ENCODE measurements around the gene CTDP1. TPM values are rescaled to one million over a fixed set of nuclear protein-coding genes. Genes with fewer than 3 reads are reported as not detected.

The CTDP1 gene
- total RNA-seq, 1 donor from 2014 or later, result 22.8 TPM

- no peak for TF ChIP-seq CTCF (conservative IDR thresholded peaks at IDR 0.05)
- no peaks in the 10 kb centered on the region for H3K27me3 Mint-ChIP-seq (ENCODE audit: low read depth)
- H3K9me3 Mint-ChIP-seq, result no peaks in the 10 kb centered on the region
- no peaks in the 10 kb centered on the region for H3K4me1 Mint-ChIP-seq
- peaks cover 29% of the 10 kb centered on the region for H3K36me3 Mint-ChIP-seq (ENCODE audit: low read depth)
- peak overlapping the region; percentile 44 for H3K27ac Mint-ChIP-seq (ENCODE audit: unreplicated experiment)
- H3K4me3 Mint-ChIP-seq, result no peak overlapping the region
- DNase-seq (ENCODE audit: low read depth, low spot score), result no peak
Measured at GRCh38 chr18:79740521-79741361, 61.1 kb downstream of the CTDP1 start.

GRCh38 chr18:79741362-79741700 lies 61.7 kb downstream of the CTDP1 start:
- DNase-seq (ENCODE audit: low read depth, low spot score), result no peak
- Mint-ChIP-seq H3K4me3 (no peak overlapping the region), H3K9me3 (no peaks in the 10 kb centered on the region), H3K27me3 (ENCODE audit: low read depth) (no peaks in the 10 kb centered on the region), H3K4me1 (no peaks in the 10 kb centered on the region), H3K27ac (ENCODE audit: unreplicated experiment) (no peak overlapping the region), H3K36me3 (ENCODE audit: low read depth) (peaks cover 31% of the 10 kb centered on the region)
- no peak for TF ChIP-seq CTCF (conservative IDR thresholded peaks at IDR 0.05)

GRCh38 chr18:79742076-79742475 lies 62.5 kb downstream of the CTDP1 start:
- H3K9me3 Mint-ChIP-seq, result no peaks in the 10 kb centered on the region
- H3K27ac Mint-ChIP-seq (ENCODE audit: unreplicated experiment), result no peak overlapping the region
- no peak for DNase-seq (ENCODE audit: low read depth, low spot score)
- H3K4me1 Mint-ChIP-seq, result no peaks in the 10 kb centered on the region
- no peak overlapping the region for H3K4me3 Mint-ChIP-seq
- TF ChIP-seq CTCF (conservative IDR thresholded peaks at IDR 0.05), result no peak
- no peaks in the 10 kb centered on the region for H3K27me3 Mint-ChIP-seq (ENCODE audit: low read depth)
- peaks cover 31% of the 10 kb centered on the region for H3K36me3 Mint-ChIP-seq (ENCODE audit: low read depth)

- DNase-seq (ENCODE audit: low read depth, low spot score), result no peak
Measured at GRCh38 chr18:79744625-79745024, 65.0 kb downstream of the CTDP1 start.

GRCh38 chr18:79746730-79747129 lies 67.1 kb downstream of the CTDP1 start:
- no peak for TF ChIP-seq CTCF (conservative IDR thresholded peaks at IDR 0.05)
- DNase-seq (ENCODE audit: low read depth, low spot score), result no peak
- no peak overlapping the region for H3K4me3 Mint-ChIP-seq
- H3K27me3 Mint-ChIP-seq (ENCODE audit: low read depth), result no peaks in the 10 kb centered on the region
- no peaks in the 10 kb centered on the region for H3K9me3 Mint-ChIP-seq
- no peaks in the 10 kb centered on the region for H3K4me1 Mint-ChIP-seq
- H3K36me3 Mint-ChIP-seq (ENCODE audit: low read depth), result peaks cover 24% of the 10 kb centered on the region
- H3K27ac Mint-ChIP-seq (ENCODE audit: unreplicated experiment), result no peak overlapping the region

More at GRCh38 chr18:79744625-79745024, 65.0 kb downstream of the CTDP1 start:
- H3K4me3 Mint-ChIP-seq, result no peak overlapping the region
- H3K36me3 Mint-ChIP-seq (ENCODE audit: low read depth), result peaks cover 30% of the 10 kb centered on the region
- no peak for TF ChIP-seq CTCF (conservative IDR thresholded peaks at IDR 0.05)
- H3K4me1 Mint-ChIP-seq, result no peaks in the 10 kb centered on the region
- H3K27ac Mint-ChIP-seq (ENCODE audit: unreplicated experiment), result no peak overlapping the region
- no peaks in the 10 kb centered on the region for H3K9me3 Mint-ChIP-seq
- H3K27me3 Mint-ChIP-seq (ENCODE audit: low read depth), result no peaks in the 10 kb centered on the region
